Lower lobe of right lung (tissue), 2 donors: ENCODE results near the gene POLR2F. TPM values are rescaled to one million over a fixed set of nuclear protein-coding genes. Genes with fewer than 3 reads are reported as not detected.

Source experiments
- ATAC-seq, 2 donors: fragments of 200-7000 bp; cut with Tn5 transposase; one replicate each; pipeline ENCODE4 v1.9.1; 2020 to 2022; ENCODE audit warnings: mild to moderate bottlenecking in 2 of 2, moderate library complexity in 2 of 2
- DNase-seq: peaks from one replicate; pipeline ENCODE4 v3.0.0-alpha.2; 2020
- H3K27ac ChIP-seq: fragments of 200-600 bp; one replicate; pipeline ENCODE4 v1.8.0; 2022
- H3K27me3 ChIP-seq: fragments of 200-600 bp; one replicate; pipeline ENCODE4 v1.8.0; 2022; ENCODE audit warnings: low read depth
- H3K36me3 ChIP-seq: fragments of 200-600 bp; one replicate; pipeline ENCODE4 v1.8.0; 2022; ENCODE audit warnings: mild to moderate bottlenecking
- H3K4me1 ChIP-seq: fragments of 200-600 bp; one replicate; pipeline ENCODE4 v1.8.0; 2022
- H3K4me3 ChIP-seq: fragments of 200-600 bp; one replicate; pipeline ENCODE4 v1.8.0; 2022; ENCODE audit warnings: mild to moderate bottlenecking
- H3K9me3 ChIP-seq: fragments of 200-600 bp; one replicate; pipeline ENCODE4 v1.8.0; 2022
- CTCF ChIP-seq: fragments of 200-600 bp; IDR thresholded peaks from one replicate; pipeline ENCODE4 v1.8.0; 2022; ENCODE audit warnings: antibody characterized with exemption, mild to moderate bottlenecking
- intact Hi-C: fragments of 100-400 bp; cut with DNase I; formaldehyde crosslinking; loops from one replicate; pipeline ENCODE4 v1.11.0; 2022
- total RNA-seq: library from RNA; stranded (reverse); fragmentation: NEBNext Ultra II Directional; extraction: Animal tissue kit (Norgen Biotek cat#: 25700); gene quantifications from one replicate; pipeline ENCODE4 v1.2.1, GENCODE V29; 2021
- donor health status: DM: no; HTN: yes; CAD: no; lungs with severe emphysema.

The POLR2F gene
- total RNA-seq, 1 donor from 2014 or later, result 60.3 TPM

GRCh38 chr22:37994982-37995381 lies 41.5 kb downstream of the POLR2F start:
- DNase-seq (no peak), ATAC-seq (no peak)
- intact Hi-C loops, result no loop called here

GRCh38 chr22:37995460-37995859 lies 42.0 kb downstream of the POLR2F start:
- no peak for DNase-seq
- H3K27me3 ChIP-seq, result no peaks in the 10 kb centered on the region
- ATAC-seq, result no peak
- intact Hi-C loops, result no loop called here
- no peak overlapping the region for H3K4me3 ChIP-seq
- no peaks in the 10 kb centered on the region for H3K36me3 ChIP-seq
- no peak for TF ChIP-seq CTCF
- peaks cover 8% of the 10 kb centered on the region for H3K4me1 ChIP-seq
- no peak overlapping the region for H3K27ac ChIP-seq
- H3K9me3 ChIP-seq, result no peaks in the 10 kb centered on the region

More at GRCh38 chr22:37994982-37995381, 41.5 kb downstream of the POLR2F start:
- H3K4me3 ChIP-seq, result no peak overlapping the region
- H3K27me3 ChIP-seq, result no peaks in the 10 kb centered on the region
- peaks cover 3% of the 10 kb centered on the region for H3K4me1 ChIP-seq
- H3K36me3 ChIP-seq, result no peaks in the 10 kb centered on the region
- no peak for TF ChIP-seq CTCF
- no peaks in the 10 kb centered on the region for H3K9me3 ChIP-seq
- H3K27ac ChIP-seq, result no peak overlapping the region

- TF ChIP-seq CTCF, result no peak
- Histone ChIP-seq H3K36me3 (no peaks in the 10 kb centered on the region), H3K4me3 (no peak overlapping the region), H3K4me1 (peaks cover 10% of the 10 kb centered on the region), H3K27me3 (no peaks in the 10 kb centered on the region), H3K9me3 (no peaks in the 10 kb centered on the region), H3K27ac (no peak overlapping the region)
- intact Hi-C loops, result no loop called here
- ATAC-seq (no peak), DNase-seq (no peak)
Observed at GRCh38 chr22:37996079-37996478, 42.6 kb downstream of the POLR2F start.

GRCh38 chr22:37996515-37997246 lies 43.2 kb downstream of the POLR2F start:
- no peak for DNase-seq
- no peak for TF ChIP-seq CTCF
- Histone ChIP-seq H3K27me3 (no peaks in the 10 kb centered on the region), H3K36me3 (no peaks in the 10 kb centered on the region), H3K4me3 (no peak overlapping the region), H3K9me3 (no peaks in the 10 kb centered on the region), H3K4me1 (peaks cover 10% of the 10 kb centered on the region), H3K27ac (no peak overlapping the region)
- no peak for ATAC-seq
- intact Hi-C loops, result no loop called here

- DNase-seq (no peak), ATAC-seq (no peak)
- peaks cover 10% of the 10 kb centered on the region for H3K4me1 ChIP-seq
- no peak for TF ChIP-seq CTCF
- no peak overlapping the region for H3K27ac ChIP-seq
- no peaks in the 10 kb centered on the region for H3K27me3 ChIP-seq
- intact Hi-C loops, result no loop called here
- H3K9me3 ChIP-seq, result no peaks in the 10 kb centered on the region
- H3K36me3 ChIP-seq, result no peaks in the 10 kb centered on the region
- H3K4me3 ChIP-seq, result no peak overlapping the region
Observed at GRCh38 chr22:37998543-37998942, 45.0 kb downstream of the POLR2F start.
